Tibial artery (tissue), 4 donors: ENCODE data around the gene ZYG11B.

Experiments used
- DNase-seq, 2 donors: peaks; one replicate each; pipeline ENCODE4 v3.0.0-alpha.2; 2019
- H3K27ac ChIP-seq, 2 donors: fragments of 200-600 bp; sonication (generic) in 1 of 2; 1 replicate in 1 of 2; 2 replicates in 1 of 2; pipeline ENCODE4 v1.5.1; 2018 to 2019; ENCODE audit warnings: mild to moderate bottlenecking in 1 of 2
- H3K27me3 ChIP-seq, 2 donors: fragments of 200-600 bp; sonication (generic) in 1 of 2; one replicate each; pipeline versions ENCODE4 v1.5.1 to v1.6.0; 2016 to 2019
- H3K36me3 ChIP-seq, 3 donors: fragments of 200-600 bp; sonication (generic) in 2 of 3; one replicate each; pipeline ENCODE4 v1.5.1; 2016 to 2019; ENCODE audit warnings: mild to moderate bottlenecking in 2 of 3
- H3K4me1 ChIP-seq, 4 donors: fragments of 200-600 bp; sonication (generic) in 2 of 4; 1 replicate in 3 of 4; 2 replicates in 1 of 4; pipeline ENCODE4 v1.5.1; 2016 to 2019
- H3K4me3 ChIP-seq, 2 donors: fragments of 200-600 bp; sonication (generic) in 1 of 2; 1 replicate in 1 of 2; 2 replicates in 1 of 2; pipeline ENCODE4 v1.5.1; 2018 to 2019; ENCODE audit warnings: mild to moderate bottlenecking in 2 of 2
- H3K9me3 ChIP-seq, 3 donors: fragments of 200-600 bp; sonication (generic) in 1 of 3; one replicate each; pipeline ENCODE4 v1.5.1; 2016 to 2019
- intact Hi-C: fragments of 100-400 bp; cut with DNase I; formaldehyde crosslinking; loops from one replicate; pipeline ENCODE4 v1.15.0; 2023; ENCODE audit warnings: low total_unique reads
- TF ChIP-seq, protein P1 (sequence below), 2 experiments: fragments of 200-600 bp in 1 of 2; fragments of 450-650 bp in 1 of 2; IDR thresholded peaks; one replicate each; pipeline ENCODE4 v1.5.1; 2017 to 2019; ENCODE audit warnings: antibody characterized with exemption in 2 of 2, mild to moderate bottlenecking in 1 of 2, moderate library complexity in 1 of 2

Gene ZYG11B

GRCh38 chr1:52850951-52851350, 124.7 kb downstream of the ZYG11B start:
- no peaks in the 10 kb centered on the region for H3K36me3 ChIP-seq
- H3K9me3 ChIP-seq: no peaks in the 10 kb centered on the region
- no peak overlapping the region for H3K27ac ChIP-seq
- intact Hi-C loops: no loop called here
- no peaks in the 10 kb centered on the region for H3K4me1 ChIP-seq
- peaks cover 0 to 41% of the 10 kb centered on the region in 2 donors for H3K27me3 ChIP-seq
- H3K4me3 ChIP-seq: no peak overlapping the region
- DNase-seq: no peak
- TF ChIP-seq, protein P1, sequence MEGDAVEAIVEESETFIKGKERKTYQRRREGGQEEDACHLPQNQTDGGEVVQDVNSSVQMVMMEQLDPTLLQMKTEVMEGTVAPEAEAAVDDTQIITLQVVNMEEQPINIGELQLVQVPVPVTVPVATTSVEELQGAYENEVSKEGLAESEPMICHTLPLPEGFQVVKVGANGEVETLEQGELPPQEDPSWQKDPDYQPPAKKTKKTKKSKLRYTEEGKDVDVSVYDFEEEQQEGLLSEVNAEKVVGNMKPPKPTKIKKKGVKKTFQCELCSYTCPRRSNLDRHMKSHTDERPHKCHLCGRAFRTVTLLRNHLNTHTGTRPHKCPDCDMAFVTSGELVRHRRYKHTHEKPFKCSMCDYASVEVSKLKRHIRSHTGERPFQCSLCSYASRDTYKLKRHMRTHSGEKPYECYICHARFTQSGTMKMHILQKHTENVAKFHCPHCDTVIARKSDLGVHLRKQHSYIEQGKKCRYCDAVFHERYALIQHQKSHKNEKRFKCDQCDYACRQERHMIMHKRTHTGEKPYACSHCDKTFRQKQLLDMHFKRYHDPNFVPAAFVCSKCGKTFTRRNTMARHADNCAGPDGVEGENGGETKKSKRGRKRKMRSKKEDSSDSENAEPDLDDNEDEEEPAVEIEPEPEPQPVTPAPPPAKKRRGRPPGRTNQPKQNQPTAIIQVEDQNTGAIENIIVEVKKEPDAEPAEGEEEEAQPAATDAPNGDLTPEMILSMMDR (IDR thresholded peaks at IDR 0.05): no peak

- H3K36me3 ChIP-seq: no peaks in the 10 kb centered on the region
- TF ChIP-seq, protein P1 (IDR thresholded peaks at IDR 0.05): no peak
- H3K27ac ChIP-seq: no peak overlapping the region
- DNase-seq: no peak
- peaks cover 0 to 34% of the 10 kb centered on the region in 2 donors for H3K27me3 ChIP-seq
- no peaks in the 10 kb centered on the region for H3K4me1 ChIP-seq
- no peak overlapping the region for H3K4me3 ChIP-seq
- intact Hi-C loops: no loop called here
- H3K9me3 ChIP-seq: no peaks in the 10 kb centered on the region
These were observed 126.6 kb downstream of the ZYG11B start for GRCh38 chr1:52852854-52853253.

GRCh38 chr1:52855584-52855983, 129.3 kb downstream of the ZYG11B start:
- H3K9me3 ChIP-seq: no peaks in the 10 kb centered on the region
- H3K4me3 ChIP-seq: no peak overlapping the region
- H3K27ac ChIP-seq: no peak overlapping the region
- no peak for DNase-seq
- no peaks in the 10 kb centered on the region for H3K36me3 ChIP-seq
- H3K27me3 ChIP-seq: peaks cover 0 to 13% of the 10 kb centered on the region in 2 donors
- intact Hi-C loops: no loop called here
- H3K4me1 ChIP-seq: no peaks in the 10 kb centered on the region
- TF ChIP-seq, protein P1 (IDR thresholded peaks at IDR 0.05): no peak

DNA sequence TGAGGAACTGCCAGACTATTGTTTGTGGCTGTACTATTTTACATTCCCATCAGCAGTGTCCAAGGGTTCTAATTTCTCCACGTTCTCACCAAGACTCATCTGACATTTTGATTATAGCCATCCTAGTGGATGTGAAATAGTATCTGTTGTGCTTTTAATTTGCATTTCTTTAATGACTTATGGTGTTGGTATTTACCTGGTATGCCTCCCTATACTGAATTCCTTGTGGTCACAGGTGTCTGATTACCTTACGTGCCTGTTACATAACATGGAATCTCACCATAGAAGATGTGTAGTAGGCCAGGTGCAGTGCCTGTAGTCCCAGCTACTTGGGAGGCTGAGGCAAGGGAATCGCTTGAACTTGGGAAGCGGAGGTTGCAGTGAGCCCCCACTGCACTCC, 129.8 kb downstream of the ZYG11B start:
- Histone ChIP-seq H3K4me3 (no peak overlapping the region), H3K4me1 (no peaks in the 10 kb centered on the region), H3K36me3 (no peaks in the 10 kb centered on the region), H3K9me3 (no peaks in the 10 kb centered on the region), H3K27me3 (peaks cover 0 to 12% of the 10 kb centered on the region in 2 donors), H3K27ac (no peak overlapping the region)
- intact Hi-C loops: no loop called here
- no peak for DNase-seq
- TF ChIP-seq, protein P1 (IDR thresholded peaks at IDR 0.05): no peak

GRCh38 chr1:52857443-52857842, 131.2 kb downstream of the ZYG11B start:
- Histone ChIP-seq H3K4me1 (no peaks in the 10 kb centered on the region), H3K36me3 (no peaks in the 10 kb centered on the region), H3K4me3 (no peak overlapping the region), H3K27ac (no peak overlapping the region), H3K27me3 (peaks cover 0 to under 1% of the 10 kb centered on the region in 2 donors), H3K9me3 (no peaks in the 10 kb centered on the region)
- intact Hi-C loops: no loop called here
- no peak for DNase-seq
- TF ChIP-seq, protein P1 (IDR thresholded peaks at IDR 0.05): no peak
